DMS53 (cell line): ENCODE data around the gene KLHL6.
"Not testable (repeated sequence)": the region's sequence is repeated elsewhere in the genome, so short reads cannot be mapped to it uniquely, and the experiment has no call there.

ENCODE experiments used
- DNase-seq: peaks from one replicate; lab custom pipeline; 2025; lab: John Stamatoyannopoulos, UW

Gene KLHL6

GRCh38 chr3:183555541-183556081 lies at the start of gene KLHL6:
TSS of gene KLHL6 (minus strand) at chr3:183555706. CDS start at chr3:183555653, 53 bp downstream.
- no peak for DNase-seq

DNA sequence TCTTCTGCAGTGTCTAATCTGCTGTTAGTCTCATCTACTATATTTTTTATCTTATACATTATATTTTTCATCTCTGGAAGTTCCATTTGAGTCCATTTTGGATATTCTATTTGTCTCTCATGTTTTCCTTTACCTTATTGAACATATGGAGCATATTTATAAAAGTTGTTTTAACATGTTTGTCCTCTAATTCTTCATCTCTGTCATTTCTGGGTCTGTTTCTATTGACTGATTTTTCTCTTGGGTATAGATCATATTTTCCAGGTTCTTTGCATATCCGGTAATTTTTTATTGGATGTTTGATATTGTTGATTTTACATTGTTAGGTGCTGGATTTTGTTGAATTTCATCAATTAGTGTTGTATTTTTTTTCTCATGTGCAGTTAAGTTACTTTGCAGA lies 42.5 kb upstream of the KLHL6 start:
- DNase-seq = no peak

GRCh38 chr3:183594636-183595035 lies 39.1 kb upstream of the KLHL6 start:
- DNase-seq = no peak

DNA sequence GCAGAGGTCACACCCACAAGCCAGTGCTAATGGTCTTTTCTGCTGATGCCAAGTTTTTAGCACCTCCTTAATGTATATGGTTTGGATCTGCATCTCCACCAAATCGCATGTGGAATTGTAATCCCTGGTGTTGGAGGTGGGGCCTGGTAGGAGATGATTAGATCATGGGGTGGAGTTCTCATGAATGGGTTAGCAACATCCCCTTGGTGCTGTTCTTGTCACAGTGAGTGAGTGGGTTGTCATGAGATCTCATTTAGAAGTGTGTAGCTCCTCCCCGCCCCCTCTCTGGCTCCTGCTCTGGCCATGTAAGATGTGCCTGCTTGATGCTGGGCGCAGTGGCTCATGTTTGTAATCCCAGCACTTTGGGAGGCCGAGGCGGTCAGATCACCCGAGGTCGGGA lies 37.3 kb upstream of the KLHL6 start:
- no peak for DNase-seq

GRCh38 chr3:183591881-183592521 lies 36.5 kb upstream of the KLHL6 start:
- DNase-seq = no peak

DNA sequence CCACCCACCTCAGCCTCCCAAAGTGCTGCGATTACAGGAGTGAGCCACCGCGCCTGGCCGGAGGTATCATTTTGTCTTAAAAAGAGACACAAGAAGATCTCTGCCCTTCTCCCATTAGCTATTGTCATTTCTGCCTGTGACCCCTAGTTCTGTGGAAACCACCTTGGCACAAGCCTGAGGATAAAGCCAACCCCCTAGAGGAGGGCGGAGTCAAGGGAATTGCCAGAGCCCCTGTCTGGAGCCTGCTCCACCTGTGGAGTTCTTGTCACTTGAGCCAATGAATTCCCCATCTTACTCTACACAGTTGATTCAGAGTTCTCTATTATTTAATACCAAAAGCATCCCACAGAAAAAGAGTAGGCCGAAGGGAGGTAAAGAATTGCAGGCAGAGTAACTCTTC lies 34.9 kb upstream of the KLHL6 start:
- DNase-seq = no peak

DNA sequence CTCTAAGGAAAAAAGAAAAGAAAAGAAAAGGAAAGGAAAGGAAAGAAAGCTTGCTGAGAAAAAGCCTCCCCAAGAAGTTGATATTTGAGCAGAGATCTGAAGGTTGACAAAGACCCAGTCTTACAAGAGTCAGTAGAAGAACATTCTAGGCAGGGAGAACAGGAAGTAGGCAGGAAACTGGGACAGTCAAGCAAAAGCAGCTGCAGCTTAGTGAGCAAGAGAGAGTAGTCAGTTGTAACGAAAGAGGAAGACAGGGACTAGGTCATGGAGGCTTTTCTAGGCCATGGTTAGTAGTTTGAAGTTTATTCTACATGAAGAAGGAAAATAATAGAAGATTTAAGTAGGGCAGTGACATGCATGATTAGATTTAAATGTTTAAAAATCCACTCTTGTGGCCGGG lies 31.8 kb upstream of the KLHL6 start:
- DNase-seq = no peak

- no peak for DNase-seq
Measured at GRCh38 chr3:183586477-183586876, 31.0 kb upstream of the KLHL6 start.

DNA sequence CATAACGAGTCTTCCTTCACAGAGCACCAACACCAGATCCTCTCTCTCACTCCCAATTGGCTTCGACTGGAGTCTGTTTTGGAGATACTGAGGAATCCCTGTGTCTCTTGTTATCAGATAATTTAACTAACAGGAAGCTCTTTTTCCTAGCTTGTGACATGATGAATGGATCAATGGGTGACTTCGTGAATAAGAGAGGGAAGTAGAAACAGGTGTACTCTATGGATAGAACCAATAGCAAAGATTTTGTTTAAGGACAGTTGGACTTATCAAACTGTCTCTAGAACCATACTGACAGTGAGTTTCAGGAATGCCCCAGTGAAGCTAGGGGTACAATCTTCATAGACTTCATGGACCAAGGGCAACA lies 29.4 kb upstream of the KLHL6 start:
- DNase-seq = no peak

- no peak for DNase-seq
Measured at GRCh38 chr3:183584246-183584913, 28.9 kb upstream of the KLHL6 start.

GRCh38 chr3:183583331-183584245 lies 28.1 kb upstream of the KLHL6 start:
- DNase-seq = no peak

DNA sequence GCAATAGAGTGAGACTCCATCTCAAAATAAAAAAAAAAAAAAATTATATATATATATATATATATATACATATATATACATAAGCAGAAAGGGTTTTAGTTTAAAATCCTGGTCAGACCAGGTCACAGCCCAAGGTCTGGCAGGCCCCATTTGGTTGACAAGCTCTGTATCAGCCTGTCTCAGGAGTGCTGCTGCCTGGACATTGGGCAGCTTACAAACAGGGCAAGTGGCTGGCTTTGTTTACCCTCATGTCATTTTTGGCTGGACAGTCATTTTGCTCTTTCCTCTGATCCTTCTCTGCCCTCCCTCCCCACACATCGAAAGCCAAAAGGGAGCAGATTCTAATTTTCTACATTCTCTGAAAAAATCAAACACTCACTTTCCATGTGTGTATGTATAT lies 26.7 kb upstream of the KLHL6 start:
- no peak for DNase-seq

- no peak for DNase-seq
Measured at GRCh38 chr3:183581496-183582155, 26.1 kb upstream of the KLHL6 start.

- no peak for DNase-seq
Measured at GRCh38 chr3:183579967-183580900, 24.7 kb upstream of the KLHL6 start.

DNA sequence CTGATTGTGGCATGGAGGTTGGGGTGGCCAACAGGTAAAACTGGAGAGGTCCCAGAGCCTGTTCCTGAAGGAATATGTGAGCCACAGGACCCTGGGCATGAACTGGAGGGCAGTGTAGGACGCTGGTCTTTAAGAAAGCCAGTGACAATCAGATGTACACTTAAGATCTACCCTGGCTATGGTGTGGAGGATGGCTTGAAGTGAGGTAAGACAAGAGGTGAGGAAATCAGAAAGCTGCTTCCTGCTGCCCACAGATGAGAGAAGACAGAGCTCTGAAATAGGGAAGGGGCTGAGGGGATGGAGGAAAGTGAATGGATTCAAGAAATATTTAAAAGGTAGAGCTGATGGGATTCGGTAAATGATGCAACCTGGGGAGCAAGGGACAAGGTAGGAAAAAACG lies 22.7 kb upstream of the KLHL6 start:
- no peak for DNase-seq

GRCh38 chr3:183577346-183577745 lies 21.8 kb upstream of the KLHL6 start:
- DNase-seq = no peak

DNA sequence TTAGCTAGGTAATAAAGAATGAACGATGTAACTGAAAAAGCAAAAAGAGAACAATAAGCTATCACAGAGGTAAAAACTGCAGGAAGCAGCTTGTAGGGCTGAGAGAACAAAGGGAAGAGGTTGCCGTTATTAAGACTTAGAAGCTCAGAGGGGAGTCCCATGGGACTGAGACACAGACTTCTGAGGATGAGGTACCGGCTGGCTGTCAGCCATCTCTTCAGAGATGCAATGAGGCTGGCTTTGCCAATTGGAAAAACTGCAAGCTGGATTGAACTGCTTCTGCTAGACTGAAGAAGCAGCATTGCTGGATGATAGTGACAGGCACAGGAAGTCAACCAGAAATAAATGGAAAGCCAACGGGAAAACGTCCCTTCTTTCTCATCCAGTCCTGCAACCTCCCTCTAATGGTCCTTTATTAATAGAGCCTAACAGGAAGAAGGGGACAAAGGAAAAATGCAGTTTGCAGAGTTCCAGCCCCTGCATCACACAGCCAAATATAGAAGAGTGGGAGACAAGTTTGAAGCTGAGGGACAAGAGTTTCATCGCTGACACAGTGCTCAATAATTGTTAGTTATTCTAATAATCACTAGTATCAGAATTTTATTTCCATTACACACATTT lies 21.1 kb upstream of the KLHL6 start:
- DNase-seq = no peak

DNA sequence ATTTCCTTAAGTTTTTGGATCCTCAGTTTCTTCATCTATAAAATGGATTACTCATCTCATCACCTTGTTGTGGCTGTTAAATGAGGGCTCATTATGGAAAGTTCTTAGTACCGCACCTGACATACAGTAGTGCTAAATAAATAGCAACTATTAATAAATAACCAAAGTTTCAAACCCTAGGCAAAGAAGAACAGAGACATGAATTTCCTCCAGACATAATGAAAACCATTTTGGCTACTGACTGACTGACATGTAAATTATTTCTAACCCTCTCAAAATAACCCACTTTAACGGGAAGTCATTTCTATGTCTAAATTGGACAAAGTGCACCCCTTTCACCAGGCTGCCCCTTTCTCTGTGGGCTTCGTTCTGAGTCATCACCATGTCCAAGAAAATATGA lies 17.4 kb upstream of the KLHL6 start:
- no peak for DNase-seq

- DNase-seq = not testable (repeated sequence)
Measured at GRCh38 chr3:183570191-183570590, 14.7 kb upstream of the KLHL6 start.

GRCh38 chr3:183566880-183567279 lies 11.4 kb upstream of the KLHL6 start:
- DNase-seq = no peak

DNA sequence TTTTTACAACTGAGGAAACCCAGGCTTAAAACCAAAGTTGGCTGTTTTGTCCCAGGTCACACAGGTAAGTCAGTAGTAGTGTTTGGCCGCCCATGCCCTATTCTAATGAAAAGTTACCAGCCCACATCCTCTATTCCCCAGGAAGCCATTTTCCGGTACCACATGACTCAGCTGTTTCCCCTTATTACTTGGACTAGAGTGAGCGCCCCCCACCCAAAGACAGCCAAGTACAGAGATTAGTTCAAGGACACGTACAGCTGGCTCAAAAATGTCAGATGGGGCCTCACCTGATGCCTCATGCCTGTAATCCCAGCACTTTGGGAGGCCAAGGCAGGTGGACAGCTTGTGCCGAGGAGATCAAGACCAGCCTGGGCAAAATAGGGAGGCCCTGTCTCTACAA lies 8.5 kb upstream of the KLHL6 start:
- no peak for DNase-seq
